Muscle layer of colon (tissue), 2 donors: Measurements from ENCODE around the gene MSN.
"Not testable (repeated sequence)": the region's sequence is repeated elsewhere in the genome, so short reads cannot be mapped to it uniquely, and the experiment has no call there.

Experiments
- H3K27ac ChIP-seq: one replicate; pipeline ENCODE4 v1.7.0; 2013; ENCODE audit warnings: low read depth, mild to moderate bottlenecking, low read length, moderate library complexity
- H3K27me3 ChIP-seq, 2 donors: one replicate each; pipeline ENCODE4 v1.7.0; 2013; ENCODE audit warnings: low read length in 2 of 2, mild to moderate bottlenecking in 2 of 2; ENCODE audit not compliant: insufficient read depth in 2 of 2, control insufficient read depth in 1 of 2
- H3K36me3 ChIP-seq: one replicate; pipeline ENCODE4 v1.7.0; 2013; ENCODE audit warnings: mild to moderate bottlenecking, low read length; ENCODE audit not compliant: insufficient read depth
- H3K4me1 ChIP-seq: one replicate; pipeline ENCODE4 v1.7.0; 2013; ENCODE audit warnings: mild to moderate bottlenecking, low read length; ENCODE audit not compliant: insufficient read depth
- H3K4me3 ChIP-seq, 2 donors: one replicate each; pipeline ENCODE4 v1.7.0; 2013; ENCODE audit warnings: low read length in 2 of 2, low read depth in 1 of 2, mild to moderate bottlenecking in 1 of 2, moderate library complexity in 1 of 2
- H3K9ac ChIP-seq: one replicate; pipeline ENCODE4 v1.7.0; 2013; ENCODE audit warnings: low read length
- H3K9me3 ChIP-seq: one replicate; pipeline ENCODE4 v1.7.0; 2013; ENCODE audit warnings: mild to moderate bottlenecking, low read length
- donor health status: abdominal sarcoma.
- donor health status: Adenocarcinoma of cecum.

The MSN gene

DNA sequence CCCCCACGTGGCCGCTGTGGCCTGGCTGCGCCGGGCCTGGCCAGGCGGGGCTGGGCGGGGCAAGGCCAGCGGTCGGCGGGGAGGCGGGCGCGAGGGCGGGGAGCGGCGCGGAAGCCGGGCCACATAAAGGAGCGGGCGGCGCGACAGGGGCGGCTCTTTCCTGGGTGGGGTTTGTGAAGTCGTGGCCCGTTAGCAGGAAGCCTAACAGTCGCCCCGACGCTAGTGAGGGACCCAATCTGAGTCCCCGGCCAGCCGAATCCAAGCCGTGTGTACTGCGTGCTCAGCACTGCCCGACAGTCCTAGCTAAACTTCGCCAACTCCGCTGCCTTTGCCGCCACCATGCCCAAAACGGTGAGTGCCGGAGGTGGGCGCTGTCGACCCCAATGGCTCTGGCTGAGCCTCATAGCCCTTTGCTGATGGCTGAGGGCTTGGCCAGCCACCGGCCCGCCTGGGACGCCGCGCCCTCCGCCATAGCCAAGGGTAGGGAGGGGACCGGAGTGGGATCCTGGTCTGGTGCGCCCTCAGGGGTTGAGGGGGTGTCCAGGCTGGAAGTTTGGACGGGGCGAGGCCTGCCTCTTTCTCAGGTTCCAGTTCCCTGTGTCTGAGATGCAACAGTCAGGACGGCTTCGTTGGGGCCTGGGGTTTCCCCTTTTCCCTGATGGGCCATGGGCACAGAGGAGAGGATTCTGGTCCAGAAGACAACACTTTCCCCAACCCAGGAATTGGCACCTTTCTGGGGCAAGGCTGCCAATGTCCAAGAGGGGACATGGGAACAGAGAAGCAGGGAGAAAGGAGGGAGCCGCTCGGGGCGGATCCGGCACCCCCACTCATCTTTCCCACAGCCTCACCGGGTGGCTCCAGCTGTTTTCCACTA is at the start of gene MSN:
MSN (plus strand) TSS at position 152 of the 874 bp plus-strand sequence; CDS start at position 340, 188 bp downstream.
- H3K4me1 ChIP-seq: peaks cover 31% of the 10 kb centered on the region

DNA sequence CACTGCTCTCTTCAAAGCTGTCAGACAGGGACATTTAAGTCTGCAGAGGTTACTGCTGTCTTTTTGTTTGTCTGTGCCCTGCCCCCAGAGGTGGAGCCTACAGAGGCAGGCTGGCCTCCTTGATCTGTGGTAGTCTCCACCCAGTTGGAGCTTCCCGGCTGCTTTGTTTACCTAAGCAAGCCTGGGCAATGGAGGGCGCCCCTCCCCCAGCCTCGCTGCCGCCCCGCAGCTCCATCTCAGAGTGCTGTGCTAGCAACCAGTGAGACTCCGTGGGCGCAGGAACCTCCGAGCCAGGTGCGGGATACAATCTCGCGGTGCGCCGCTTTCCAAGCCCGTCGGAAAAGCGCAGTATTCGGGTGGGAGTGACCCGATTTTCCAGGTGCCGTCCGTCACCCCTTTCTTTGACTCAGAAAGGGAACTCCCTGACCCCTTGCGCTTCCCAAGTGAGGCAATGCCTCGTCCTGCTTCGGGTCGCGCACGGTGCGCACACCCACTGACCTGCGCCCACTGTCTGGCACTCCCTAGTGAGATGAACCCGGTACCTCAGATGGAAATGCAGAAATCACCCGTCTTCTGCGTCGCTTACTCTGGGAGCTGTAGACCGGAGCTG is 47.3 kb upstream of the MSN start:
- H3K4me3 ChIP-seq, H3K27ac ChIP-seq, H3K9me3 ChIP-seq, H3K36me3 ChIP-seq, H3K9ac ChIP-seq, H3K4me1 ChIP-seq, H3K27me3 ChIP-seq: not testable (repeated sequence)

More for the DNA sequence above, at the start of gene MSN:
- H3K9me3 ChIP-seq: no peaks in the 10 kb centered on the region
- peak within 1 kb of the TSS; percentile 80 for H3K27ac ChIP-seq
- peak within 1 kb of the TSS; percentile 59 to 63 for H3K4me3 ChIP-seq
- peaks cover 0 to 5% of the 10 kb centered on the region in 2 donors for H3K27me3 ChIP-seq
- peak within 1 kb of the TSS; percentile 88 for H3K9ac ChIP-seq
- no peaks in the 10 kb centered on the region for H3K36me3 ChIP-seq

DNA sequence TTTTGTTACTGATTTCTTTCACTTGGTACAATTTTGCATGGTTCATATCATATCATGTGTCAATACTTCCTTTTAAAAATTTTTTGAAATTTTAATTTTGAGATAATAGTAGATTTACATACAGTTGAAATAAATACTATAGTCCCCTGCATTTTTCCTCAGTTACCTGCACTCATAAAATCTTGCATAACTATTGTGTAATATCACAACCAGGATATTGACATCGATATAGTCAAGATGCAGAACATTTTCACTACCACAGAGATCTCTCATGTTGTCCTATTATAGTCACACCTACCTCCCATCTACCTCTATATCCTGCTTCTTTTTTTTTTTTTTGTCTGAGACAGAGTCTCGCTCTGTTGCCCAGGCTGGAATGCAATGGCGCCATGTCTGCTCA is 36.7 kb upstream of the MSN start:
- Histone ChIP-seq H3K27me3 (no peaks in the 10 kb centered on the region), H3K27ac (no peak overlapping the region), H3K9me3 (no peaks in the 10 kb centered on the region), H3K4me1 (peaks cover 8% of the 10 kb centered on the region), H3K4me3 (no peak overlapping the region), H3K36me3 (no peaks in the 10 kb centered on the region), H3K9ac (no peak overlapping the region)

DNA sequence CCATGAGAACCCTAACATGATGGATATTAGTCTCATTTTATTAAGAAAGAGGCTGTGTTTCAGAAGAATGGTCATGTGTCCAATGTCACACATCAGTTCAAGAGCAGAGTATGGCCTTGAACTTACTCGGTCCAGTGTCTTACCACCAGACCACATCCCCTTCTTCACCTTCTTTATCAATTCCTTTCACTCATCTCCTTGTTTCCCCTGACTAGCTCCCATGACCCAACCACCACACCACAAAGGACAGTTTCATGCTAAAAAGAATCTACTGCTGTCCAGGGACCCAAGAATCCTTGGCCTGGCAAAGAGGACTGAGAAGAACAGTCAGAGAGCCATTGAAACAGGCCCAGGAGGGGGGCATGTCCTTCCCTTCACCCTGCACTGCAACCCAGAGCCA is 33.6 kb upstream of the MSN start:
- Histone ChIP-seq H3K4me3 (no peak overlapping the region), H3K9me3 (no peaks in the 10 kb centered on the region), H3K27ac (no peak overlapping the region), H3K9ac (no peak overlapping the region), H3K4me1 (peaks cover 13% of the 10 kb centered on the region), H3K27me3 (no peaks in the 10 kb centered on the region), H3K36me3 (no peaks in the 10 kb centered on the region)

DNA sequence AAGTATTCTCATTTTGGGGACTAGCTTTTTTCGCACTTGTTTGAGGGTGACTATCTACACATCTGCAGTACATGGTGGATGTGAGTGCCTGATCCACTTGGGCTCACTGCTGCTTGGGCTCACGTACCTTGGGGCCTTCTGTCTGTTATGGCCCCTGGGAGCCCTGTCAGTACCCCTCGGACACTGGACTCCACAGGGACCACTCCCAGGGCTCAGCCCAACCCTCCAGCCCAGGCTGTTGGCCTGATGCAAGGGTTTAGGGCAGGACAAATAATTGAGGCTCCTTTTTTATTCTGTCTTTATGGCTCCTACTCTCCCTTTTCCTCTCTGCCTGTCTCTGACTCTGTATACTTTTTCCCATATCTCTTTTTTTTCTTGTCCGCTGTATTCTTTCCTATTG is 32.7 kb upstream of the MSN start:
- no peak overlapping the region for H3K27ac ChIP-seq
- no peaks in the 10 kb centered on the region for H3K9me3 ChIP-seq
- H3K36me3 ChIP-seq: no peaks in the 10 kb centered on the region
- H3K27me3 ChIP-seq: no peaks in the 10 kb centered on the region
- no peak overlapping the region for H3K9ac ChIP-seq
- H3K4me1 ChIP-seq: peaks cover 13% of the 10 kb centered on the region
- H3K4me3 ChIP-seq: no peak overlapping the region

DNA sequence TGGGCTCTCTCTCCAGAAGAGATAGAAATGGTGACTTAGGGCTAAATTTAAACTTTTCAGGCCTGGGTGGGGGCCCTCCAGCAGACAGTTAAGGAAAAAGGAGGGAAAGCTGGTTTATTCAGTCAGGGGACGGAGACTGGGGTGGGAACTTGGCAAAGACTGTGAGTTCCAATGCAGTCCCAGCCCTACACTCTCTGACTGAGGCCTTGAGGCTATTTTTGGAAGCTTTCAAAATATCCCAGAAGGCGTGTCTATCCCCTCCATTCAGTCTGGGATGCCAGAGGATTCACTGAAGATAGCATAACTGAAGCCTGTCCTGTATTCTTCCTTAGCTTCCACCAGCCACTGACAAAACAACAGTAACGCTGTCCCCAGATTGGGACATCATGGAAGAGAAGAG is 32.1 kb upstream of the MSN start:
- H3K9me3 ChIP-seq: no peaks in the 10 kb centered on the region
- no peak overlapping the region for H3K4me3 ChIP-seq
- no peaks in the 10 kb centered on the region for H3K36me3 ChIP-seq
- peaks cover 13% of the 10 kb centered on the region for H3K4me1 ChIP-seq
- H3K9ac ChIP-seq: no peak overlapping the region
- H3K27ac ChIP-seq: no peak overlapping the region
- H3K27me3 ChIP-seq: no peaks in the 10 kb centered on the region

DNA sequence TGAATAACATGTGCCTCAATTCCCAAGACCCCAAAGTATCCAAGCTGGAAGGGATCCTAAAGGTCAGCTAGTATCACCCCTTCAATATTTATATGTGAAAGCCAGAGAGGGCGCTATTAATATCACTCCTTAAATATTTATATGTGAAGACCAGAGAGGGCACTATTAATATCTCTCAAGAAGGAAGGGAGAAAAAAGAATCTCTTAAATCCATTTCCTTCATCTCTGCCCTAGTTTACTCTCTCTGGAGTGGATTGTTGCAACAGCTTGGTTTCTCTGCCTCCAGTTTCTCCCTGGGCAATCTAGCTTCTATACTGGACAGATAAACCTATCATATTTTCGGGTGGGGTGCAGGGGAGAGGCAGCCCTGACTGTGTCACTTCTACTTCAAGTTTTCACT is 31.6 kb upstream of the MSN start:
- Histone ChIP-seq H3K36me3 (no peaks in the 10 kb centered on the region), H3K27me3 (no peaks in the 10 kb centered on the region), H3K9me3 (no peaks in the 10 kb centered on the region), H3K9ac (no peak overlapping the region), H3K4me1 (peaks cover 13% of the 10 kb centered on the region), H3K4me3 (no peak overlapping the region), H3K27ac (no peak overlapping the region)

DNA sequence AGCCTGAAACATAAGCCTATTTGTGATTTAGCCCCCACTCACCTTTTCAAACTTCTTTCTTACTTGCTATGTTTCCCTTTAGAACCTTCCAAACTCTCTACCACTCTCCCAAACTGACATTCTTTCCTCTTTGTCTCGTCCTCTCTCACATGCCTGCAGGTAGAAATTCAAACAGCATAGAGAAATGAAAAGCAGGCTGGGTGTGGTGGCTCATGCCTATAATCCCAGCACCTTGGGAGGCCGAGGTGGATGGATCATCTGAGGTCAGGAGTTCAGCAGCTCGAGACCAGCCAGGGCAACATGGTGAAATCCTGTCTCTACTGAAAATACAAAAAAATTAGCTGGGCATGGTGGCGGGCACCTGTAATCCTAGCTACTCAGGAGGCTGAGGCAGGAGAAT is 31.2 kb upstream of the MSN start:
- not testable (repeated sequence) for H3K27ac ChIP-seq, H3K9ac ChIP-seq, H3K9me3 ChIP-seq, H3K36me3 ChIP-seq, H3K27me3 ChIP-seq, H3K4me3 ChIP-seq
- peaks cover 13% of the 10 kb centered on the region for H3K4me1 ChIP-seq

DNA sequence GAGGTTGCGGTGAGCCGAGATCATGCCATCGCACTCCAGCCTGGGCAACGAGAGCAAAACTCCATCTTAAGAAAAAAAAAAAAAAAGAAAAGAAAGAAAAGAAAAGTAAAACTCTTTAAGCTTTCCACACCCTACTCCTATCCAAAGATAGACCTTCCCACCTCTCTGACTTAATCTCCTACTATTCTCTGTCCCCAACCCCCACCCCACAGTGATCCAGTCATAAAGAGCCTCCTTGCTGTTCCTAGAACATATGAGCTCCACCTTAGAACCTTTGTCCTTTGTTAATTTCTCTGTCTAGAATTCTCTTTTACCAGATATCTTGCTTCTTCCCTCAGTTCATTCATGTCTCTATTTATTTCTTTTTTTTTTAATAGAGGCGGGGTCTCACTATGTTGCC is 30.1 kb upstream of the MSN start:
- H3K4me1 ChIP-seq: peaks cover 13% of the 10 kb centered on the region
- no peaks in the 10 kb centered on the region for H3K27me3 ChIP-seq
- H3K27ac ChIP-seq: no peak overlapping the region
- H3K9ac ChIP-seq: no peak overlapping the region
- H3K4me3 ChIP-seq: no peak overlapping the region
- H3K36me3 ChIP-seq: no peaks in the 10 kb centered on the region
- H3K9me3 ChIP-seq: no peaks in the 10 kb centered on the region

DNA sequence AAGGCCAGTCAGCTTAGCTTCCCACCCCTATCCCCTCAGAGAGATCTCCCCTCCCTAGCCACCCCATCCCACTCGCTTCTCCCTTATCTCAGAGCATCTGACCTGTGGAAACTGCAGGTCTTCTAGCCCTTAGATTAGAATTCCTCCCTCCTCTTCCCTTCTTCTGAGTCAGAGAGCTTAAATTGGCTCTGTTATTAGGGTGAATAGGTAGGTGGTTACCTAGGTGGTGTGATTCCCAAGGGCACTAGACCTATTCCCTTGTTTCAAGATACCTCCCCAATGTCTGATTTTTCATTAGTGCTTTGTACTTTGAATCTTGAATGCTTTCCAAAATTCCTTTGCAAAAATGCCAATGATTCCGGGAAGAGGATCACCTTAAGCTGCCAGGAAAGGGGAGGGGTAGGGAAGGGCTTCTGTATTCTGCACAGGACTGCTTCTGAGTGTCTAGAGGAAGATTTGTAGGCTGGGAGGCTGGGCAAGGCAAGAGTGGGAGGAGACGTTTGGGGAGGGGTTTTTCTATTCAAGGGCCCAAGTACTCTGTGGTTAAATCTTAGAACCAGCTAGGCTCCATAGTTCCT is 24.5 kb upstream of the MSN start:
- H3K9ac ChIP-seq: no peak overlapping the region
- no peaks in the 10 kb centered on the region for H3K27me3 ChIP-seq
- no peak overlapping the region for H3K27ac ChIP-seq

DNA sequence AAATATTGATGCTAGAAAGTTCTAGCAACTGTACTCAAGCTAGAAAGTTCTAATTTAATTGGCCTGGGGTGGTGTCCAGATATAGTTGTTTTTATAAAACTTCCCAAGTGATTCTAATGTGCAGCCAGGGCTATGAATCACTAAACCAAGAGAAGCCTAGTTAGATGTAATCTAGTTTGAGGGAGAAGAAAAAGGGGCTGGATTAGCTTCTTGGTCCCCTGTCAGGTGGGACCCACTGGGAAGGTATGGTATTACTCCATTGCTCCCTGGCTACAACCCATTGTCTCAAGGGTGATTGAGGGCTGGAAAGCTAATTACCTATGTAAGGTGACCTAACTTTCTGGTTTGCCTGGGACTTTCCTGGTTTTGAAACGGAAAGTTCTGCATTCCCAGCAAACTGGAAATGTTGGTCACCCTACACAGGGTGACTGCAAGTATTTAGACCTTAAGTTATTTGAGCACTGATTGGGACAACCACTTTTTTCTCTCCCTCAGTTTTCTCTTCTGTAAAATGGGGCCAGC is 23.9 kb upstream of the MSN start:
- Histone ChIP-seq H3K27ac (no peak overlapping the region), H3K27me3 (no peaks in the 10 kb centered on the region)

More for the DNA sequence above, 24.5 kb upstream of the MSN start:
- no peak overlapping the region for H3K4me3 ChIP-seq
- no peaks in the 10 kb centered on the region for H3K36me3 ChIP-seq
- no peaks in the 10 kb centered on the region for H3K9me3 ChIP-seq
- peaks cover 33% of the 10 kb centered on the region for H3K4me1 ChIP-seq

More for the DNA sequence above, 23.9 kb upstream of the MSN start:
- Histone ChIP-seq H3K9me3 (no peaks in the 10 kb centered on the region), H3K9ac (no peak overlapping the region), H3K36me3 (no peaks in the 10 kb centered on the region), H3K4me1 (peaks cover 33% of the 10 kb centered on the region), H3K4me3 (no peak overlapping the region)
